H1 (cell line): Measurements from ENCODE around the gene MYO5A. TPM values are rescaled to one million over a fixed set of nuclear protein-coding genes. Genes with fewer than 3 reads are reported as not detected.

ENCODE experiments used
- ASH2L ChIP-seq: fragments of 200-600, 300-600 bp; sonication (generic); IDR thresholded peaks from one replicate; pipeline ENCODE4 v1.7.1; 2017; ENCODE audit warnings: low read length
- GABPA ChIP-seq: IDR thresholded peaks from 2 replicates; pipeline ENCODE4 v1.6.1; 2011; ENCODE audit warnings: mild to moderate bottlenecking, low read length, moderate library complexity, borderline replicate concordance; ENCODE audit not compliant: insufficient read depth
- GTF2F1 ChIP-seq: IDR thresholded peaks from 2 replicates; pipeline ENCODE4 v1.6.1; 2012; ENCODE audit warnings: low read depth, low read length, improper control_type of control experiment, borderline replicate concordance
- HDAC2 ChIP-seq, 2 experiments: fragments of 300-600 bp in 1 of 2; sonication (generic) in 1 of 2; IDR thresholded peaks; 2 replicates each; pipeline ENCODE4 v1.6.1; 2011 to 2012; ENCODE audit warnings: low read depth in 2 of 2, low read length in 2 of 2, mild to moderate bottlenecking in 2 of 2, moderate library complexity in 2 of 2, borderline replicate concordance in 1 of 2, inconsistent platforms in 1 of 2
- HDAC6 ChIP-seq: IDR thresholded peaks from one replicate; pipeline ENCODE4 v1.7.1; 2012; ENCODE audit warnings: low read depth, mild to moderate bottlenecking, inconsistent platforms, low read length, moderate library complexity
- KDM4A ChIP-seq: IDR thresholded peaks from one replicate; pipeline ENCODE4 v1.7.1; 2012; ENCODE audit warnings: low read depth, mild to moderate bottlenecking, moderate library complexity, low read length, inconsistent platforms; ENCODE audit not compliant: severe bottlenecking
- NRF1 ChIP-seq: IDR thresholded peaks from 2 replicates; pipeline ENCODE4 v1.6.1; 2011; ENCODE audit warnings: mild to moderate bottlenecking, low read depth, low read length, improper control_type of control experiment
- POLR2AphosphoS5 ChIP-seq: IDR thresholded peaks from 2 replicates; pipeline ENCODE4 v1.6.1; 2011; ENCODE audit warnings: low read depth, low read length
- RFX5 ChIP-seq: IDR thresholded peaks from 2 replicates; pipeline ENCODE4 v1.6.1; 2011; ENCODE audit warnings: low read depth, low read length, improper control_type of control experiment, borderline replicate concordance
- TBP ChIP-seq: IDR thresholded peaks from 2 replicates; pipeline ENCODE4 v1.6.1; 2011; ENCODE audit warnings: low read depth, low read length, improper control_type of control experiment
- polyA plus RNA-seq, 7 experiments: library from polyadenylated mRNA; depleted of rRNA in 3 of 7; stranded (reverse) in 5 of 7; unstranded in 2 of 7; fragments of >200 nt in 5 of 7; fragments of 200-250 nt in 2 of 7; gene quantifications; 1 replicate in 5 of 7; 2 replicates in 1 of 7; 4 replicates in 1 of 7; pipeline versions ENCODE4 v1.2.1 to v1.2.3, GENCODE V29; 2011 to 2013; ENCODE audit warnings: missing spikeins in 2 of 7, mixed read lengths in 2 of 7
- total RNA-seq: library from RNA; stranded (reverse); fragmentation: NEBNext Ultra II Directional; extraction: Animal tissue kit (Norgen Biotek cat#: 25700); gene quantifications from 2 replicates; pipeline ENCODE4 v1.2.1, GENCODE V29; 2021
- TF ChIP-seq, protein P1 (sequence below): IDR thresholded peaks from 2 replicates; pipeline ENCODE4 v1.6.1; 2012; ENCODE audit warnings: inconsistent platforms

The MYO5A gene
- total and polyA plus RNA-seq, 2 of the 8 experiments (the other 6 are each of a cell fraction or from before 2014, with no cell fraction given), result 11.4 to 24.7 TPM

DNA sequence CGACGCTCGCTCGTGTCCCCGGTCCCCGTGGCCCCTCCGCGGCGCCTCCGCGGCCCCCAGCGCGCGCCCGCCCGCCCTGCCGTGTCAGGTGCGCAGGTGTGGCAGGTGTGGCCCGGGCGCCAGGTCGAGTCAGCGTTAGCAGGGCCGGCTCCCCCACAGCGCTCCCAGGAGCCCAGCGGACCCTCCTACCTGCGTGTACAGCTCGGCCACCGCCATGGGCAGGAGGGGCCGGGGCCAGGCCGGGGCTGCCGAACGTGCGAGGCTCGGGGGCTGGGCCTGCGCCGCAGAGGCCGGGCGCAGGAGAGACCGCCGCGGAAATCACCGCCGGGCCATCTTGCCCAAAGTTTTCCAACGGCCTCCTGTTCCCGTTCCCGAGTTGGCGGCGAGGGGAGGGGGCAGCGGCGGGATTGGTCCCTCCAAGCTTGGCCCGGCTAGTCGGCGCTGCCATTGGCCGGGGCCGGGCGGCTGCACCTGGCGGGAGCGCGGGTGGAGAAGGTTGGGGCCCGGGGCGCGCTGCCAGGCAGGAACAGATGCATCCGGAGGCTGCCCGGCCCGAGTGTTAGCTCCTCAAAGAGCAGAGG, 233.2 kb downstream of the MYO5A start, which contains the start of gene MYO5C (continued):
- TF ChIP-seq GABPA (no peak), HDAC2 (IDR thresholded peaks at IDR 0.05; ENCODE audit: borderline replicate concordance in 1 of 2, low read depth in 2 of 2, low read length in 2 of 2) (no peak), NRF1 (no peak), RFX5 (no peak), GTF2F1 (no peak), ASH2L (peak; percentile 79), POLR2AphosphoS5 (peak; percentile 45; the same call in 1 of the 2 replicates), KDM4A (peak; percentile 92), TBP (peak; percentile 80), HDAC6 (no peak)
- TF ChIP-seq, protein P1, sequence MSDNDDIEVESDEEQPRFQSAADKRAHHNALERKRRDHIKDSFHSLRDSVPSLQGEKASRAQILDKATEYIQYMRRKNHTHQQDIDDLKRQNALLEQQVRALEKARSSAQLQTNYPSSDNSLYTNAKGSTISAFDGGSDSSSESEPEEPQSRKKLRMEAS, result peak; percentile 59
